ENCODE results near the gene LRSAM1.

The LRSAM1 gene

DNA sequence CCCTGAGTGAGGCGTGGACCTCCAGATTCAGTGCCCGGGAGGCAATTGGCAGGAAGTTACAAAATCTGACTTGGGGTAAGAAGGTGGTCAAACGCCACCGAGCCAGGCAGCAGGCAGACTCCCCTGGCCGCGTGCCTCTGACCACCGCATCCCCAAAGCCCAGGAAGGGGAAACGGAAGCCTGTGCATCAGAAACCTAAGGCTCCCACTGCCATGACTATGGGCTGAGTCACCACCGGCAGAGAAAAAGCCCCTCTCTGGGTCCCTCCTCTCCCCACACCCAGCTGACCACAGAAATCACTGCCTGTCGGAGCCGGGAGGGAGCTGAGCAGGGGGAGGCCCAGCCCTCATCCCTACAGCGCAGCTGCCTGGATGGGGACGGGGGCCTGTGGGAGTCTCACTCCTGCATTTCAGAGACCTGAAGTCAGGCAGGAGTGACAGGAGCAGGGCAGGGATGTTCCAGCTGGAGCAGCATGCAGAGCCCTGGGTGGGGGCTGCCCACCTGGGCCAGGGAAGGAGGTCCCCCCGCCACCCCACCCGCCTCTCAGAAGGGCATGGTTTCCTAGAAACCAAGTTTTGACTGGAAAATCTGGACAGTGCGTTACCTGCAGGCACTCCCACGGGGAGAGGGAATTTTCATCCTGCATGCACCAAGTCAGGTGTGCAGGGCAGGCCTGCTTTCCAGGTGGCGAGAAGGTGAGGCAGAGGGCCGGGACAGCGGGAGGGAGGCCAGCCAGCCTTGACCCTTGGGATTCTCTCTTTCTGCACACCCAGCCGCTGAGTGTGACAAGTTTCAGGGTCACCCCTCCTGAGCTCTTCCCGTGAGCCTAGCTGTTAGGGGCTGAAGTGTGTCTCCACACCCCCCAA lies 68.2 kb downstream of the LRSAM1 start:
- no peak for DNase-seq

DNA sequence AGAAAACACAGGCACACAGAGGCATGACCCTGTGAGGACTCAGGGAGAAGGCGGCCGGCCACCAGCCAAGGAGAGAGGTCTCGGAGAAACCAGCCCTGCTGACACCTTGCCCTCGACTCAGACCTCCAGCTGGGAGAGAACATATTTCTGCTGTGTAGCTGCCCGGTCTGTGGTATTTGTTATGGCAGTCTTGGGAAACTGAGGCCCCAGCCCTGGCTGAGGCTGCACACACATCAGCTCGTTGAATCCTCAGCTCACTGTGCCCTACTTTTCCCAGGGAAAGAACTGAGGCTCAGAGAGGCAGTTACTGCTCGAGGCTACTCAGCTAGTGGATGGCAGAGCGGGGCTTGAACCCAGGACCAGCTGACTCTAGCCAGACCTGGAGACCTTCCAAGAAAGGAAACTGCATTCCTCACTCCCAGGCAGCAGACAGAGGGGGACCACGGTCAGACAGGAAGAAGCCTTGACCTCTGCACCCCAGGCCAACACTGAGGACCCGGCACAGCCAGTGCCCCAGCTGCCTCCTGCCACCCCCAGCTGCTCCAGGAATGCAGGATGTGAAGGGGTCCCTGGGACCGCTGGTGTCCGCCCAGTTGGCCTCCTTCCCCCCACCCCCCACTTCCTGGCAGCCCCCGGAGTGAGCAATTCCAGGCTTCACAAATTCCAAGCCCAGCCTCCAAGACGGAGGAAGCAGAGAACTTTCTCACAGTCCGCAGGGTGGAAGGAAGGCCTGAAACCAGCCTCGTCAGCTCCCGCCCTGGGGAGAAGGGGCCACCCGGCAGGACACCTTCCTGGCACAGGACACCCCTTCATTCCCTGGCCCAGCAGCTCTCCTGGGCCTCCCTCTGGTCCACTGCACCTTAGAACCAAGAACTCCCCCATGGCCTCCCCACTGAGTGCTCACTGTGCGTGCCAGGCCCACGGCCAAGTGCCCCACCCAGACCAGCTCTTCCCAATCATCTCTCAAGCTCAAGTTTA lies 69.9 kb downstream of the LRSAM1 start:
- DNase-seq = no peak

DNA sequence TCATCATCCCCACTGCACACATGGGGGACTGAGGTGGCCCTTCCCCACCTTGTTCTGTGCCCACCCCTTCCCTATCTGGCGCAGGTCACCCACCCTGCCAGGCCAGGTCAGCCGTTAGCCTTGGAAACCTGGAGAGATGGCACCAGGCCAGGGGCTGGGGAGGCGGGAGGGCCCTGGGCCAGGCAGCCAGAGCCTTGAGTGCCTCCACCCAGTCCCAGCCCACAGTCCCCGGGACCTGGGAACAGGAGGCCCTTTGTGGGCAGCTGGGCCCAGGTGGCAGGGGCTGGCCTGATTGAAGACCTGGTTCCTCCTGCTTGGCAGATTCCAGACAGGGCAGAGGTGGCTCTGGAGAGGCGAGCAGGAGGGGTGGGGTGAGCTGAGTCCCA lies 70.6 kb downstream of the LRSAM1 start:
- DNase-seq = no peak

DNA sequence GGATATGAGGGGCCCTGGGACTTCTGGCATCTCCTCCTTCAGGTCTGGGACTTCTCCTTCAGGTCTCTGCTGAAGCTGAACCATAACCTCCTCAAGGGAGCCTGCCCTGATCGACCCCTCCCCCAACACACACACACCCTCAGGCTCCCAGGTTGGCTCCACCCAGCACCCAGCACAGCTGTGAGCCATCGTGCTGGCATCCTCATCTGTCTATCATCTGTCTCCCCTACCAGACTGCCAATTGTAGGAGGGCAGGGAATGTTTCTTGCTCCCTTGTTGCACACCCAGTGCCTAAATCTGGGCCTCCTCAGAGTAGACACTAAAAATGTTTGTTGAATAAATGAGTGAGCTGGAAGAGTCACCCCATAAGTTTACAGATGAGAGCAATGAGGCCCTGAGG lies 71.4 kb downstream of the LRSAM1 start:
- DNase-seq = no peak

DNA sequence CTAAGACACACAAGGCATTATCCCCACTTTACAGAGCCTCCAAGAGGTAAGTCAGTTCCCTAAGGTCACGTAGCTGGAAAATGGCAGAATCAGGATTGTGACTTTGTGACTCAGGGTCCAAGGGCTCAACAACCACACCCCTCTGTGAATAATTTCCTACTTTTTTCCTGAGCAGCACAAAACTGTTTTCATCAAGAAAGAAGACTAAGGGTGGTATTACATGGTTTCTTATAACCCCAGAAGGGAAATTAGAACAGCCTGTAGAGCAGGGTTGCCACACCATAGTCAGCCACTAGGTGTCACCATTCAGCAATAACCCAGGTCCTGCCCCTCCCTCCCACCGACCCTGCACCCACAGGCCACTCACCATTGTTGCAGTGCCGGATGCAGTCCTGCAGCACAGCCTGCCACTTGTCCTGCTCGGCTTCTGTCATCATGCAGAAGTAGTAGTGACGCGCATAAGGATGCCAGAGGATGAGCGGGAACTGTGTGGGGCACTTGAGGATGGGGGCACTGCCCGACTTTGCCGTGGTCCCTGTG lies 72.1 kb downstream of the LRSAM1 start:
- DNase-seq = no peak

DNA sequence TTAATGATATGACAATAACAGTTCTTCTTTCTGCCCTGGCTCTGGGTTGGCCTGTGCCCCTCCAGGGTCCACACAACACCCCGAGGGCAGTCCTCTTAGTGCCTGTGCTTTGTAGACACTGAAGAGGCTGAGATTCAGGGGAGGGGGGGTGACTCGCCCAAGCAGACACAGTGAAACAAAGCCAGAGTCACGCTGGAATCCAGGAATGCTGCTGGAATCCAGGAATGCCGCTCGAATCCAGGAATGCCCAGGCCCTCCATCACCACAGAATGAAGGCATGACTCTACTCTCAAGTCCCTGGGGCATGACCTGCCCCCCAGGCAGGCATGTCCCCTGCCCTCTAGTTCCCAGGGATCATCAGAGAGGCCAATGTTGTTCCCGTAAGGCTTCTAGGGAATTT lies 73.1 kb downstream of the LRSAM1 start:
- DNase-seq = no peak

DNA sequence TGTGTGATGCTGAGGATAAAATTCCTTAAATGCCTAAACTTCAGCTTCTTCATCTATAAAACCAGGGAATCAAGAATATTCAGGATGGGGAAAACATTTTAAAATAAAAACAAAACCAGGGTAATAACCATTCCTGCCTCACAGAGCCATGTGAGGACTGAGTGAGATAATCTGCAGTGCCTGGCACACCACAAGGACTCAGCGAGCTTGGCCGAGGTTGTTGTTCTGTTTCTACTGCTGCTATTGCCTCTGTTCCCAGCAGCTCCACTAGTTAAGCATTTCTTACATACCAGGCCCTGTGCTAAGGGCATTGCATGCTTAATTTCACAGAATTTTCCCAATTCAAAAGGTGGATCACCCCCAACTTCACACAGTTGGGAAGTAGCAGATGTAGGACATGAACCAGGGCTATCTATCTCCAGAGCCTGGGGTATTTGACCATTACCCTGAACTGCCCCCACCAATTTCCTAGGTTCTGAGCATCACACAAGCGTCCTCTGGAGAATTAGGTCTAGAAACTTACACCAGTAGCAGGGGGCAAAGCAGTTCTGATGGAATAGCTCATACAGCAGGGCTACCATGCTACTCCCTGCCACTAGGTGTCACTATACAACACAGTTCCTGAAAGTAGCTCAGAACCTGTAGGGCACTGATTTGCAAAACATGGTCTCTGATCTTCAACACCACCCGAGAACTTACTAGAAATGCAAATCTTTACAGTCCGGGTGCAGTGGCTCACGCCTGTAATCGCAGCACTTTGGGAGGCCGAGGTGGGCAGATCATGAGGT lies 74.3 kb downstream of the LRSAM1 start:
- DNase-seq = no peak

DNA sequence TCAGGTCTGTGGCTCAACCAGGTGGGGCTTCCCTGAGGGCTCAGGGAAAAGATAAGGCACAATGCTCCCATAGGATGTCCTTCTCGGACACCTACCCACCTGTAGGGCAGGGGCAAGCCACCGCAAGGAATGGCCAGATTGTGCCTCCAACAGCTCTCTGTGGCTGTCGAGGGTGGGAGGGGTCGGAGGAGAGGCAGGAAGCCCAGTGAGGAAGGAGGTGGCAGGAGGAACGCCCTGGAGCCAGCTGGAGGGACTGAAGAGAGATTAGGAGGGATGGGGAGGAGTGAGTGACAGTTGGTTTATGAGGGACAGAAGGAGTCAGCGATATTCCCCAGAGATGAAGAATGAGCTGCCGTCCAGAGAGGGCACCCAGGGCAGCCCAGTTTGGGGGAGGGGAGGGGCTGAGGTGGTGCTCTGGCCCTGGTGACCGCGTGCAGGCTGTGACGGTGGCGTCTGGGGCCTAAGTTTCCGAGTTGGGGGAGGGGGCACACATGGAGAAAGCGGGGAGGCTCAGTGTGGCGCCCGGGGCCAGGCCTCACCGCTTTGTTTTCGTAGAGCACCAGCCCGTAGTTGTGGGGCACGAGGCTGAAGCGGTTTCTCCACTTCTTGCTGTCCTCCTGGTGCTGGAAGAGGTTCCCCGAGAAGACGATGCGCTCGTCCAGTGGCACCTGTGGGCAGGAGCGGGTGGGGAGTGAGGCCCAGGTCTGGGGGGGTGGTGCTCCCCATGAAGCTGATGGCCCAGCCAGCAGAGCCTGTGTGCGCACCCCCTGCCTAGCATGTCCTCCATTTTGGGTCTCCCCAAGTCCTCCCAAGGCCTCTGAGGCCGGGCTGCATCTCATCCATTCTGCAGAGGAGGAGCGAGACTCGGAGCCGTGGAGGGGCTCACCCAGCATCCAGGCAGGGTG lies 75.6 kb downstream of the LRSAM1 start:
- DNase-seq = no peak

DNA sequence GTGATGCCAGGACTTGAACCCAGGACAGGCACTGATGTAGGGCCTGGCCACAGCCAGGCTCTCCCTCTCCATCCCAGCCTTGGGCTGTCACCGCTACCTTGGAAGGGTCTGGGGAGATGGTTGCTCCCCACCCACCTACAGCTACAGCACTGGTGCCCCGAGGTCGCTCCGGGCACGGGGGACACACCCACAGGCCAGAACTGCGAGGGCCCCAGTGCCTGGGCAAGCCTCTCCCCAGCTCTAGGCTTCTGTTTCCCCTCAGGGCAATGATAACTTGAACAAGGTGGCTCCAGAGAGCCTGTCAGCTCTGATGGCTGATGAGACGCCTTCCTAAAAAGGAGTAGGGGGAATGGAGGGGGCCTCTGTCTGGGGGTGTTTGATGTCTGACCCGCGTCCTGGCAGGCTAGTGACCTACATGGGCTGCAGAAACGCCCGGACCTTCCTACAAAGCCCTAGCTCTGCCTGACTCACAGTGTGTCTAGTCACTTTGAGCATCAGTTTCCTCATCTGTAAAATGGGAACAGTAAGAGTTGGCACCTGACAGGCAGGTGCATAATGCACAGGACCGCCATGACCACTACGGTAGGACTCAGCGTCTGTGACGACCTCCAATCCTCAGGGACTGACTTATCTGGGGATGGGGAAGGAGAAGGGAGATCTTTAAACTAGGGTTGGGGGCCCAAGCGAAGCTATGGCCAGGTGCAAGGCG lies 76.4 kb downstream of the LRSAM1 start:
- no peak for DNase-seq

DNA sequence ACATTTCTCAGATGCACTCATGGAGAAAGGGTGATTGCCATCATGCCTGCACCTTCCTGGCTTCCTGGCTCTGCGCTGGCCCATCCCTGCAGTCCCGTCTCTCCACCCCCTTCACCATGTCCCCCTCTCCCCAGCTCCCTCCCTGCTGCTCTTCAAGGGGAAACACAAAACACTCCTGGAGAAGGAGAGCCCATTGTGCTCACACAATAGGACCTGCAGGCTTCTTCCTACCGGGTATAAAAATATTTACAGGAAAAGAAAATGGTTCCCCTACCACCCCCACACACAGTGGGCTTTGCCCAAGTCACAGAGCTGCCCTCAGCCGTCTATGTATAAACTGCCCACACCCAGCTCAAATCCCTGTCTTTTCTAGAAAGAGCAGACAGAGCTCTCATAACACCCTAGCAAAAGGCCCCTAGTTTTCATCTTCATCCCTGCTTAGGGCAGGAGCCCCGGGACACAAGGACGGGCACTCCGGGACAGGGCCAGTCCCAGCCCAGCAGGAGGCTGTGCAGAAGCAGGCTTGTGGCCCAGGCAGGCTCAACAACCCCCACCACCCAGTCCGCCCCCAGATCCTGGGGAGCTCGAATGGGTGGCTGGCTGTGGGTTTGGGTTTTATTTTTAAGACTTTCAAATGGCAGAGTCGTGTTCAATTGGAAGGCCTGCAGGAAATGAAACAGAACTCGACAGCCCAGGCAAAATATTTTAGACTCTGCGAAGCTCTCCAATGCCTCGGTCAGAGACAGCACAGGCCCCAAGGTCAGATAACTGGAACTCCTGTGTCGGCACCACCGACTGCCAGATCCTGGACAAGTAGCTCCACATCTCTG lies 77.3 kb downstream of the LRSAM1 start:
- DNase-seq = no peak

DNA sequence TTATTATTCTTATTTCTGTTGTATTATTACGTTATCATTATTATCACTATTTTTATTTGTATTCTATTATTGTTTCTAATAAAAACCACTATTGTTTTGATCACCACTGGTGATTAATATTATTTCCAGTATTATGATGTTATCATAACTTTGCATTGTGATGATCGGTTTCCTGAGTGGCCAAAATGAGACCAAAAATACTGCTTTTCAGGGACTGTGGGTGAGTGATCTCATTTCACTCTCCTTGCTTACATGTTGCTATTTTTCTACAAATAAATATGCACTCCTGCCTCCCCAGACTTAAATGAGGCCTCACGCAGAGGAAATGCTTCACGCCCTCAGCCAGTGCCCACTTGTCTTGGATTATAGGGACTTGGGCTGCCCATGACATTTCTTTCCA lies 78.4 kb downstream of the LRSAM1 start:
- no peak for DNase-seq

DNA sequence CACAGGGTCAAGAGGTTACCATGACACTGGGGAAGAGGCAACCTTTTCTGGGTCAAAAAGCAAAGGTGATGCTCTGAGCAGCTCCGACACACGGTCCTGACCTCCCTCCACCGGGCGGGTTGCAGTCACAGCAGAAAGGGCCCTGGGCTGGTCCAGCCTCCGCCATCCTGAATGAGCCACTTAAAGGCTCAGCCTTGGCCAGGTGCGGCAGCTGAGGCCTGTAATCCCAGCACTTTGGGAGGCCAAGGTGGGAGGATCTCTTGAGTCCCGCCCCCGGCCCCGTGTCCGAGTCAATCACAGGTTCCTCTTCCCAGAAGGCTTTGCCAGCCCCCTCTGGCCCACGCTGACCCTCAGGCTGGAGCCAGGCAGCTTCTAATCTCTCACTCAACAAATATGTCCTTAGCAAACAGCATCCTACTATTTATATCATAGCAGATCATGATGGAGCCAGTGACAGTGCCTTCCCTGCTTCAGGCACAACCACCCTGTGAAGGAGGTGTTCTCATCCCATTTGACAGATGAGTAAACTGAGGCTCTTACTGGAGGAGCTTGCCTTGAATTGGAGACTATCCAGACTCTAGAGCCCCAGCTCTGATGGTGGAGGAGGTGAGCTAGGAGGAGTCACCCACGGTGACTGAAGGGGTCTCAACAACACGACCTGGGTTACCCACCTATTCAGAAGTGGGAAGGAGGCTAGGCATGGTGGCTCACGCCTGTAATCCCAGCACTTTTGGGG lies 79.1 kb downstream of the LRSAM1 start:
- DNase-seq = peak; percentile 48

DNA sequence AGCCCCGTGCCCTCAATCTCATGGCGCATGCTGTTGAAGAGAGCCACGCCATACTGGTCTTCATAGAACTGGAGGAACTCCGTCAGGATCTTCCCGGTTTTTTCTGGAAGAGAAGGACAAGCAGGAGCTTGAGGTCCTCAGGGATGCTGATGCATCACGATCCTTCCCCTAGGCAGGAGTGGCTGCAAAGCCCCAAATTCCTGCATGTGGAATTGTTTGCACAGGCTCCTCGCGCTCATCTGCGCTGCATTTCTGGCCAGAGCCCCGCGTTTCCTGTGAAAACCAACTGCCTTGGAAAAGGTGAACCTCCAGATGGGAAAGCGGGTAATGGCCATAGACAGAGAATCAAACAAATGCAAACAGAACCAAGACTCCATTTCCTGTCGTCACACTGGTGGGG lies 80.4 kb downstream of the LRSAM1 start:
- DNase-seq = no peak

DNA sequence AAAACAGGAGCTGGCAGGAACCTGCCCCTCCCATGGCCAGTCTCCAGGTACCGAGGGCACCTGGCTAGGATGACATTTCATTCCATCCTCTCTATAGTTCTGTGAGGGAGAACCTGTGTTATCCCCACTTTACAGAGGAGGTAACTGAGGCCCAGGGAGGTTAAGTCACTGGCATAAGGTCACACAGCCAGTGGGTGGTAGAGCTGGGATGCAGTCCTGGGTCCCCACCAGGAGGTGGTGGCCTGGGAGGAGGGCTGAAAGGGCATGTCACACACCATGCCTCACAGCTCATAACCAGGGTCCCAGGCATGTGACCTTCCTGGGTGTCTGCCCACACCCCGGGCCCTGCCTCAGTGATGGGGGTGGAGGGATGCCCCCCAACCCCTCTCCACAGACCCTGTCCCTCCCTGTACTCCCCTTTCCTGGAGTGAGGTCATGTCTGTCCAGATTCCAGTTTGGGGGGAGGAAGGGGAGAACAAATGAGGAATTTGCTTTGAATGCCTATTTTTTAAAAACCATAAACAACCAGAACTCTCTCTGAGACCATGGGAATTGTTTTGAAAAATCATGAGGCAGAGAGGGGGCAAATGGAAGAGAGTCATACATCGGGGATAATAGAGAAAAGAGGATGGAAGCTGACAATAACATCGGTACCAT lies 83.1 kb downstream of the LRSAM1 start:
- no peak for DNase-seq

DNA sequence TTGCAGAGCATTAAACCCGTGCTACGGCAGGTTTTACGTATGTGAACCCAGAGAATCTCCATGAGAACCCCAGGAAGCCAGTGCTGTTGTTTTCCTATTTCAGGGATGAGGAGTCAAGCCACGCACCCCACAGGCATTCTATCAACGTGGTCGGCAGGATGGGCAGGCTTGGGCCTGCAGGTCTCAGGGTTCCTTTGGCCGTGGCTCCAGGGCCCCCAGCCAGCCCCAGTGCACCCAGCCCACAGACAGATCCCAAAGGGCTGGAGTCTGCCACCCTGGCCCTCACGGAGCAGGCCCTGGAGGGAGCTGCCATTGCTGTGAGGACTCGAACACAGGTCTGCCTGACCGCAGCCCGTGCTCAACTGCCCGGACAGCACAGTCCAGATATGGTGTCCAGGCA lies 83.6 kb downstream of the LRSAM1 start:
- no peak for DNase-seq

DNA sequence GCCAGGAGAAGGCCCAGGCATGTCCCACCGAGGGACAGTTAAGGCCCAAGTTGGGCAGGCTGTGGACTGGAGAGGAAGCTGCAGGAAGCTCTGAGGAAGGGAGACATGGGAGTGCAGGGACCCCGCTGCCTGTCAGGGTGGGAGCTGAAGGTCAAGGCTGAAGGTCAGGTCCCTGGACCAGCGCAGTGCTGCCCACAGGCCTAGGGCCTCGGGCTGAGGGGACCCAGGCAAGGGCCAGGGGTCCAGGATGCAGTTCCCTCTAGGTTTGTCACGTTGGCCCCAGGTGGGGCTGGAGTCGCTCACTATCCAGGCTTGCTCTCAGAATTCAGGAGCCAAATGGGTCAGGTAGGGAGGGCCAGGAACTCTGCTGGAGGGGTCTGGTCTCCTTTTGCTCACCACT lies 84.1 kb downstream of the LRSAM1 start:
- DNase-seq = no peak

DNA sequence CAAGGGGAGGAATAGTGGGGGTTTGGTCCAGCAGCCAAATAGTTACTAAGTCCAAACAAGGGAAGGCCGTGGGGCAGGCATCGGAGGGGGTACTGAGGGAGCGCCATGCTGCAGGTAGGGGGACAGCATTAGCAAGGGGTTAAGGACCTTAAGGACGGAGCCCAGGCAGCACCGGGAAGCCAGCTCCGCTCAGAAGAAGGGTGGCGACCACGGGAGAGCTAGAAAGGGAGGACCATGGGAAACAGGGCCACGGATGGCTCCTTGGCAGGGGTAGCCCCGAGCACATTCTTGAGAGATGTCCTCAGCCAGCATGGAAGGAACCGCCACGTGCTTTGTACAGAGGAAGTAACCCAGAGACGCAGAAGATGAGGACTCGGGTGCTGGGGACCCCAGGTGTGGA lies 84.5 kb downstream of the LRSAM1 start:
- DNase-seq = no peak

DNA sequence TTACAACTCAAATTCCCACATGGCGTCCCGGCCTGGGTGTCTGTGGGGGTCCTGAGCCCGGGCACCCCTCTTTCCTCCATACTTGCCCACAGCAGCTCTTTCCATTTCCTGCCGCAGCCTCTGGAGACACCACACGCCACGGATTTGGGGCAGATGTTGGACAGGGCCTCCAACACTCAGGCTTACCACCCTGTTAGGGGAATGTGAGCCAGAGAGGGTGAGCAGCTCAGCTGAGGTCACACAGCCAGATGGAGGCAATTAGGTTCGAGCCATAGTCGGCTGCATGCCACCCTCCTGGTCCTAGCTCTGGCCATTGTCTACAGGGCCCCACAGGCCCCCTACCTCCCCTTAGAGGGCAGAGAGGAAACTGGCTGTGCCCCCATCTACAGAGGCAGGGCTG lies 85.2 kb downstream of the LRSAM1 start:
- DNase-seq = no peak

DNA sequence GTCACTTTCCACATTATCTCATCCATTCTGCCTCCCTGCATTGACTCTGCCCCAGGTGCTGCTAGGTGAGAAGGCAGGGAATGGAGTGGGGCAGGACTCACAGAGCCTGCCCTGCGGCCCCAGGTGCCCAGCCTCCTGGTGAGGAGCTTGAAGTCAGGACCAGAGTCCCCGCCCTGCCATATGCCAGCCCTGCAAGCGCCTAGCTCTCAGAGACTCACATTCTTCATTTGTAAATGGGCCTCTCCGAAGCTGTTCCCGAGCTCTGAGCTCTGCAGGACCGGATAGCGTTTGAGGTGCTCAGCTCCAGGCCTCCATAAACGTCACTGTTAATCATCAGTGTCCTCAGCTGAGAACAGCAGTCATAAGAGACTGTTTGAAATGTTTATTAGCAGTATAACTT lies 85.7 kb downstream of the LRSAM1 start:
- no peak for DNase-seq
